ENCODE data around the gene CFC1. TPM values are rescaled to one million over a fixed set of nuclear protein-coding genes. Genes with fewer than 3 reads are reported as not detected.
"Not testable (repeated sequence)": the region's sequence is repeated elsewhere in the genome, so short reads cannot be mapped to it uniquely, and the experiment has no call there.

CFC1 gene
- total RNA-seq (2021) (not detected in 3 replicates), Bru-seq, nascent RNA (not detected)
- long read RNA-seq, experiment 1, partial matches to known transcripts, result 1 of 1 reads
- long read RNA-seq, experiment 1, other reads (novel, unspliced or antisense), result 0 of 1 reads
- long read RNA-seq, experiment 2, result 0 reads
- long read RNA-seq, experiment 3, result 0 reads

DNA sequence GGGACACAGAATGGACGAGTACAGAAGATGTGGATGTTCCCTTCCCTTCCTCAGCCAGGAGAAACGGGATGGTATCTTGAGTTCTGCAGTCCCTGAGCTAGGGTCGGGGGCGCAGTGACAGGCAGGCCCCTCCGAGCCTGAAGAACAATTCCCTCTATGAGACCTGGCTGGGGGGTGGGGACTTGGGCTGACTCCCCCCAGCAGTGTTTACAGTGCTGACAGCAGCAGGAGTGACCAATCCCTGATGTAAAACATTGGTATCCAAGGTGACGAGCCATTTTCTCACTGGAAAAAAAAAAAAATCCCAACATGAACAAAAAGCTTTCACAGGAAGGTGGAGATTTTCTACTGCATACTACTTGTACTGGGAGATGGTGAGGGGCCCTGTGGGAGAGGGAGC lies at the start of gene CFC1:
Gene CFC1 (minus strand): TSS at position 183 of the 400 bp plus-strand sequence. CDS start 288 bp downstream, outside the sequence.
- H3K4me3 Mint-ChIP-seq; POLR2A ChIA-PET; CTCF ChIA-PET; H3K27me3 Mint-ChIP-seq (ENCODE audit: low read depth); H3K9me3 Mint-ChIP-seq; H3K4me1 Mint-ChIP-seq; H3K36me3 Mint-ChIP-seq; ATAC-seq; H3K27ac Mint-ChIP-seq; DNase-seq (ENCODE audit: low spot score): not testable (repeated sequence)

GRCh38 chr2:130641688-130642087 lies 42.3 kb upstream of the CFC1 start:
- H3K4me1 Mint-ChIP-seq; ATAC-seq; H3K27ac Mint-ChIP-seq; CTCF ChIA-PET; DNase-seq (ENCODE audit: low spot score); H3K4me3 Mint-ChIP-seq; H3K27me3 Mint-ChIP-seq (ENCODE audit: low read depth); POLR2A ChIA-PET; H3K9me3 Mint-ChIP-seq; H3K36me3 Mint-ChIP-seq: not testable (repeated sequence)

DNA sequence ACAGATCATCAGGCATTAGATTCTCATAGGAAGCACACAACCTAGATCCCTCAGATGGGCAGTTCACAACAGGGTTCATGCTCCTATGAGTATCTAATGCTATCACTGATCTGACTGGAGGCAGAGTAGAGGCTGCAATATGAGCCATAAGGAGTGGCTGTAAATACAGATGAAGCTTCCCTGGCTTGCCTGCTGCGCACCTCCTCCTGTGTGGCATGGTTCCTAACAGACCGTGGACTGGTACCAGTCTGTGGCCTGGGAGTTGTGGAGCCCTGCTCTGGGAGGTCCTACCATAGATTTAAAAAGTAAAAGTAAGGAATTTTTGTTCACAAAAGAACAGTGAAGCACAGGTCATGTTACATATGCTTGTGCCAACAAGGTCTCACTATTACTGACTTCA lies 39.6 kb upstream of the CFC1 start:
- POLR2A ChIA-PET; H3K27me3 Mint-ChIP-seq (ENCODE audit: low read depth); H3K9me3 Mint-ChIP-seq; H3K36me3 Mint-ChIP-seq; DNase-seq (ENCODE audit: low spot score); CTCF ChIA-PET; H3K4me1 Mint-ChIP-seq; H3K27ac Mint-ChIP-seq; ATAC-seq; H3K4me3 Mint-ChIP-seq: not testable (repeated sequence)

DNA sequence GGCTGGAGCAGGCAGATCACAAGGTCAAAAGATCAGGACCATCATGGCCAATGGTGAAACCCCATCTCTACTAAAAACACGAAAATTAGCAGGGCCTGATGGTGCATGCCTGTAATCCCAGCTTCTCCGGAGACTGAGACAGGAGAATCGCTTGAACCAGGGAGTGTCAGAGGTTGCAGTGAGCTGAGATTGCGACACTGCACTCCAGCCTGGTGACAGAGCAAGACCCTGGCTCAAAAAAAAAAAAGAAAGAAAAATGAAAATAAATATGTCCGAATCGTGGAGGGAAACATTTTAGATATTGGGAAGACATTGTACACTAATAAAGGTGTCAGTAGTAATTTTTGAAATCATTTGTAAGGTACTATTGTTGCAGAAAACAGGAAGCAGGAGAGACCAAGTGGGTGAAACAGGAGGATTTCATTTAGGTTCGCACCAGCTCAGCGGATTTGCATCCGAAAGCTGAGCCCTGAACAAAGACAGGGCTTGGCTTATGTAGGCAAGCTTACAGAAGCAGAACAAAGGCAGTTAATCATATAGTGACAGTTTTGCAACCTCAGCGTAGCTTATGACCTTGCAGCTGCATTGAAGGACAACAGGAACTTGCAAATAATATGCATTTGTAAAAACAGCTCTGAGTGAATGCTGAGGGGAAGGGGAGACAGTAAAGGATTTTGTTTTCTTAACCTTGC lies 29.6 kb upstream of the CFC1 start:
- H3K4me1 Mint-ChIP-seq; H3K27ac Mint-ChIP-seq; H3K9me3 Mint-ChIP-seq; H3K36me3 Mint-ChIP-seq; DNase-seq (ENCODE audit: low spot score); H3K27me3 Mint-ChIP-seq (ENCODE audit: low read depth); ATAC-seq; H3K4me3 Mint-ChIP-seq; POLR2A ChIA-PET; CTCF ChIA-PET: not testable (repeated sequence)

GRCh38 chr2:130611140-130611539 lies 11.8 kb upstream of the CFC1 start, which contains the start of gene POTEJ:
TSS of gene POTEJ (plus strand) at chr2:130611440. CDS start at chr2:130611533, 93 bp downstream.
- CTCF ChIA-PET; H3K4me3 Mint-ChIP-seq; POLR2A ChIA-PET; ATAC-seq; DNase-seq (ENCODE audit: low spot score); H3K27me3 Mint-ChIP-seq (ENCODE audit: low read depth); H3K27ac Mint-ChIP-seq; H3K4me1 Mint-ChIP-seq; H3K36me3 Mint-ChIP-seq; H3K9me3 Mint-ChIP-seq: not testable (repeated sequence)

GRCh38 chr2:130610486-130610885 lies 11.1 kb upstream of the CFC1 start:
- H3K27me3 Mint-ChIP-seq (ENCODE audit: low read depth); H3K4me1 Mint-ChIP-seq; CTCF ChIA-PET; H3K4me3 Mint-ChIP-seq; POLR2A ChIA-PET; H3K36me3 Mint-ChIP-seq; ATAC-seq; H3K27ac Mint-ChIP-seq; H3K9me3 Mint-ChIP-seq: not testable (repeated sequence)
- peak; percentile 12 for DNase-seq (ENCODE audit: low spot score)

DNA sequence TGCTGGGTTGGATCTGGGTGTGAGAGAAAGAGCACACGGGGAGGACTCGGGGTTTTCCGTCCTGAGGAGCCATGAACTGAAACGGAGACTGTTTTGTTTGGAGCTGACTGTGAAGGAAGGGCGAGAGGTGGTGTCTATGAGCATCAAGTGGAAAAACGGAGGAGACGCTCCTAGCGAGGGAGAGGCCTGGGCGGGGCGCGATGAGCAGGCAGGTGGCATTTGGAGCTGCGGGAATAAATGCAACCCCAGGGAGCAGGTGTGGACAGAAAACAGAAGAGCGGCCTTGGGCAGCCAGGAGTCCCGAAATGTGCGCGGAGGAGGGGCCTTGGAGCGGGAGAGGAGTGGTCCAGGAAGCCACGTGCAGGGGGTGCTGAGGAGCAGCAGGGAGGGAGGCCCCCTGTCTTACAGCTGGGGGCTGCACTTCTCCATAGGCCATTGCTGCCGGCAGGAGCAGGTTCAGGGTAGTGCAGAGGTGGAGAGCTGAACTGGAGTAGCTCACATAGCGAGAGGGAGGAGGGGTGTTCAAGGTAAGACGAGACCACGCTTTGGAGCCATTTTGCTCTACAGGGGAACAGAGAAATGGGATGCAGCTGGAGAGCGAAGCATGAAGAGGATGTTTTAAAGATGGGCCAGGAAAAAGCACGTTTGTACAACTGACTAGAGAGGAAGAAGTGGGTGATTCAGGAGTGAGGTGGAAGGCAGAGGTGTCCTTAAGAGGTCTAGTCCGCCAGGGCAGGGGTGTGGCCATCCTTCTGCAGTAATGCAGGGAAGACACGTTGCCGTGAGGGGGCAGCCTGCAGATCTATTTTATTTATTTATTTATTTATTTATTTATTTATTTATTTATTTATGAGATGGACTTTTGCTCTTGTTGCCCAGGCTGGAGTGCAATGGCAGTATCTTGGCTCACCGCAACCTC lies 9.9 kb upstream of the CFC1 start:
- H3K4me1 Mint-ChIP-seq; H3K36me3 Mint-ChIP-seq; DNase-seq (ENCODE audit: low spot score); H3K27me3 Mint-ChIP-seq (ENCODE audit: low read depth); H3K9me3 Mint-ChIP-seq; H3K4me3 Mint-ChIP-seq; CTCF ChIA-PET; H3K27ac Mint-ChIP-seq; POLR2A ChIA-PET: not testable (repeated sequence)
- ATAC-seq, result peak; percentile 76

GRCh38 chr2:130608276-130609001 lies 9.1 kb upstream of the CFC1 start:
- H3K4me3 Mint-ChIP-seq; H3K4me1 Mint-ChIP-seq; POLR2A ChIA-PET; H3K27me3 Mint-ChIP-seq (ENCODE audit: low read depth); DNase-seq (ENCODE audit: low spot score); H3K9me3 Mint-ChIP-seq; H3K36me3 Mint-ChIP-seq; CTCF ChIA-PET; H3K27ac Mint-ChIP-seq: not testable (repeated sequence)
- ATAC-seq, result peak; percentile 89

GRCh38 chr2:130601648-130602302 lies 2.4 kb upstream of the CFC1 start:
- H3K4me3 Mint-ChIP-seq; POLR2A ChIA-PET; H3K4me1 Mint-ChIP-seq; H3K27ac Mint-ChIP-seq; DNase-seq (ENCODE audit: low spot score); H3K27me3 Mint-ChIP-seq (ENCODE audit: low read depth); H3K36me3 Mint-ChIP-seq; H3K9me3 Mint-ChIP-seq; ATAC-seq; CTCF ChIA-PET: not testable (repeated sequence)

DNA sequence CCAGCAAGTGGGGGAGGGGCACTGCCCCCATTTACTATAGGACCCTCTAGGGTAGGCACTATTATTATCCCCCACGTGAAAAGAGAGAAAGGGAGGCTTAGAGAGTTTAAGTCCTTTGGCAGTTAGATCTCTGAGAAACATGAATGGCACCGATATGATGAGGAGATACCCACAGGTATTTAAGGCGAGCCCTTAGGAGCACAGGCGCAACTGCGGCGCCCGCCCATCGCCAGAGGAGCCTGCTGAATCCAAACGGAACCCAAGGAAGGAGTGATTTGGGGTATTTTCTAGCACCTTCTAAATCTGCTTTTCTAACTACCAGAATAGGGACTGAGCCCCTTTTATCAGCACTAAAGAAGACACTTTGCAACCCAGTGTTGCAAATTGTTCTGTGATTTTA lies 551 bp upstream of the CFC1 start:
- H3K27me3 Mint-ChIP-seq (ENCODE audit: low read depth); POLR2A ChIA-PET: not testable (repeated sequence)

DNA sequence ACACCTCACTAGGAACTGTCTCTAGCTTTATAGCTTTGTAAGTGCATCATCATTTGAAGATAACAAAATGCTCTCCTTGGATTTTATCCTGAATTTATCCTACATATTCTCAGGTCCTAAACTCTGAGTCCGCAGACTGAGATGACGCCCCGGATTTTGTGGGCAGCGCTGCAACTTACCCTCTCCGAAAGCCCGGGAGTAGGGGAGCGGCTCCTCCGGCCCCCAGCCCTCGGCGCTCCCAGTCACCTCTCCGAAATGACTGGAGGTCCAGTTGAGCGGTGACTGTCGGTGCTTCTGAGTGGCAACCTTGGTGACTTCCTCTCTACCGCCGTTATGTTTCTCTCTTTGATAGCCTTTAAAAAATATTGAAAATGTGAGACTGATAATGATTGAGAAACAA lies 912 bp downstream of the CFC1 start:
- H3K4me1 Mint-ChIP-seq; H3K36me3 Mint-ChIP-seq; H3K27me3 Mint-ChIP-seq (ENCODE audit: low read depth); CTCF ChIA-PET; H3K9me3 Mint-ChIP-seq; H3K4me3 Mint-ChIP-seq; POLR2A ChIA-PET; H3K27ac Mint-ChIP-seq: not testable (repeated sequence)
- ATAC-seq (peak; percentile 46), DNase-seq (ENCODE audit: low spot score) (peak; percentile 17)

More for the DNA sequence above, 551 bp upstream of the CFC1 start:
- ATAC-seq; H3K36me3 Mint-ChIP-seq; DNase-seq (ENCODE audit: low spot score); H3K4me3 Mint-ChIP-seq; CTCF ChIA-PET; H3K9me3 Mint-ChIP-seq; H3K4me1 Mint-ChIP-seq; H3K27ac Mint-ChIP-seq: not testable (repeated sequence)
